Keratinocyte (primary cell): ENCODE measurements around the gene SBNO2. TPM values are rescaled to one million over a fixed set of nuclear protein-coding genes. Genes with fewer than 3 reads are reported as not detected.

ENCODE experiments used
- DNase-seq: peaks from one replicate; pipeline ENCODE4 v3.0.0-alpha.2; 2011; ENCODE audit warnings: low read depth, missing footprints, low spot score
- FAIRE-seq: peaks from 2 replicates; lab custom pipeline; 2011; peaks lifted over from hg19 to GRCh38; lab: Jason Lieb, UNC
- H2AFZ ChIP-seq: 2 replicates; pipeline ENCODE4 v1.6.0; 2012; ENCODE audit warnings: low read length, control low read depth, inconsistent platforms; ENCODE audit not compliant: control insufficient read depth
- H3K27ac ChIP-seq: 2 replicates; pipeline ENCODE4 v1.5.1; 2011; ENCODE audit warnings: low read length; ENCODE audit not compliant: control insufficient read depth, insufficient read depth
- H3K27me3 ChIP-seq: 3 replicates; pipeline ENCODE4 v1.6.0; 2011; ENCODE audit warnings: low read length; ENCODE audit not compliant: control insufficient read depth, insufficient read depth; ENCODE audit errors: extremely low read depth
- H3K36me3 ChIP-seq, 2 experiments: 2 replicates in 1 of 2; 3 replicates in 1 of 2; pipeline ENCODE4 v1.5.1; 2011; ENCODE audit warnings: low read length in 2 of 2, mild to moderate bottlenecking in 1 of 2; ENCODE audit not compliant: control insufficient read depth in 2 of 2, insufficient read depth in 2 of 2; ENCODE audit errors: extremely low read depth in 1 of 2
- H3K4me1 ChIP-seq: 3 replicates; pipeline ENCODE4 v1.5.1; 2011; ENCODE audit warnings: low read length; ENCODE audit not compliant: control insufficient read depth, insufficient read depth; ENCODE audit errors: extremely low read depth
- H3K4me2 ChIP-seq: 3 replicates; pipeline ENCODE4 v1.6.0; 2011; ENCODE audit warnings: low read depth, low read length; ENCODE audit not compliant: control insufficient read depth, insufficient read depth; ENCODE audit errors: extremely low read depth
- H3K4me3 ChIP-seq, 3 experiments: fragments of 200-600 bp in 1 of 3; sonication (generic) in 1 of 3; 2 replicates in 2 of 3; 3 replicates in 1 of 3; pipeline ENCODE4 v1.5.1; 2011 to 2016; ENCODE audit warnings: low read length in 3 of 3, mild to moderate bottlenecking in 3 of 3, control low read depth in 2 of 3, inconsistent platforms in 1 of 3, low read depth in 1 of 3, mixed read lengths in 1 of 3, mixed run types in 1 of 3, moderate library complexity in 1 of 3; ENCODE audit not compliant: control insufficient read depth in 2 of 3, insufficient read depth in 2 of 3; ENCODE audit errors: extremely low read depth in 1 of 3
- H3K79me2 ChIP-seq: 2 replicates; pipeline ENCODE4 v1.6.0; 2012; ENCODE audit warnings: low read length; ENCODE audit not compliant: control insufficient read depth, insufficient read depth
- H3K9ac ChIP-seq: 3 replicates; pipeline ENCODE4 v1.6.0; 2011; ENCODE audit warnings: low read length; ENCODE audit not compliant: control insufficient read depth, insufficient read depth; ENCODE audit errors: extremely low read depth
- H3K9me1 ChIP-seq: 3 replicates; pipeline ENCODE4 v1.6.0; 2011; ENCODE audit warnings: low read length; ENCODE audit not compliant: control insufficient read depth, insufficient read depth; ENCODE audit errors: extremely low read depth
- H3K9me3 ChIP-seq: 2 replicates; pipeline ENCODE4 v1.5.1; 2012; ENCODE audit warnings: low read depth, low read length; ENCODE audit not compliant: control insufficient read depth
- H4K20me1 ChIP-seq: 3 replicates; pipeline ENCODE4 v1.6.0; 2011; ENCODE audit warnings: low read length; ENCODE audit not compliant: control insufficient read depth, insufficient read depth; ENCODE audit errors: extremely low read depth
- CTCF ChIP-seq, 3 experiments: IDR thresholded peaks in 1 of 3; conservative IDR thresholded peaks in 1 of 3; optimal IDR thresholded peaks in 1 of 3; 2 replicates in 2 of 3; 3 replicates in 1 of 3; pipeline versions ENCODE3 to v1.5.1; 2011; ENCODE audit warnings: low read length in 3 of 3, mild to moderate bottlenecking in 3 of 3, moderate library complexity in 2 of 3, control low read depth in 1 of 3, inconsistent platforms in 1 of 3; ENCODE audit not compliant: insufficient read depth in 2 of 3; ENCODE audit errors: extremely low read depth in 1 of 3
- EZH2 ChIP-seq: IDR thresholded peaks from one replicate; pipeline ENCODE4 v1.6.1; 2012; ENCODE audit warnings: inconsistent platforms, mild to moderate bottlenecking, low read length, moderate library complexity
- dilution Hi-C: fragments of 300-500 bp; cut with MboI; formaldehyde crosslinking; loops from one replicate; pipeline ENCODE4 v1.7.0; 2020; ENCODE audit warnings: low sequenced_read_pairs; ENCODE audit not compliant: extremely low pct_ligation_motif_present
- polyA plus RNA-seq, 5 experiments: library from polyadenylated mRNA; depleted of rRNA in 3 of 5; stranded (reverse) in 3 of 5; stranded (forward) in 1 of 5; unstranded in 1 of 5; fragments of >200 nt; gene quantifications; 1 replicate in 1 of 5; 2 replicates in 3 of 5; 3 replicates in 1 of 5; pipeline versions ENCODE4 v1.2.1 to v1.2.3, GENCODE V29; 2011 to 2012; ENCODE audit warnings: missing spikeins in 2 of 5, low read depth in 1 of 5, low replicate concordance in 1 of 5

The SBNO2 gene
- polyA plus RNA-seq, 1 donor (not counting 4 experiments of a cell fraction or from before 2014, with no cell fraction given): 10.9 TPM

GRCh38 chr19:1125601-1126467, 48.2 kb downstream of the SBNO2 start:
- H3K9ac ChIP-seq: no peak overlapping the region
- H3K9me1 ChIP-seq: no peaks in the 10 kb centered on the region
- H3K36me3 ChIP-seq: peaks cover 37 to 38% of the 10 kb centered on the region in 2 experiments
- no peak overlapping the region for H3K27ac ChIP-seq
- H3K27me3 ChIP-seq: no peaks in the 10 kb centered on the region
- DNase-seq (no peak), FAIRE-seq (no peak)
- no peak overlapping the region for H2AFZ ChIP-seq
- no peak overlapping the region for H3K4me2 ChIP-seq
- peaks cover 32% of the 10 kb centered on the region for H3K79me2 ChIP-seq
- H3K4me1 ChIP-seq: peaks cover 4% of the 10 kb centered on the region
- peaks cover 6% of the 10 kb centered on the region for H4K20me1 ChIP-seq
- H3K9me3 ChIP-seq: no peaks in the 10 kb centered on the region
- H3K4me3 ChIP-seq: no peak overlapping the region
- dilution Hi-C loops: no loop called here
- TF ChIP-seq EZH2 (no peak), CTCF (optimal IDR thresholded peaks at IDR 0.05 in 1 of 3, IDR thresholded peaks at IDR 0.05 in 1 of 3, conservative IDR thresholded peaks at IDR 0.05 in 1 of 3; ENCODE audit: extremely low read depth in 1 of 3, insufficient read depth in 2 of 3, low read length in 3 of 3) (no peak)

- H3K4me3 ChIP-seq: no peak overlapping the region
- H2AFZ ChIP-seq: no peak overlapping the region
- no peak for TF ChIP-seq EZH2
- no peak for TF ChIP-seq CTCF (optimal IDR thresholded peaks at IDR 0.05 in 1 of 3, IDR thresholded peaks at IDR 0.05 in 1 of 3, conservative IDR thresholded peaks at IDR 0.05 in 1 of 3; ENCODE audit: extremely low read depth in 1 of 3, insufficient read depth in 2 of 3, low read length in 3 of 3)
- H3K4me2 ChIP-seq: no peak overlapping the region
- H3K9me3 ChIP-seq: no peaks in the 10 kb centered on the region
- no peaks in the 10 kb centered on the region for H3K4me1 ChIP-seq
- H3K36me3 ChIP-seq: peaks cover 40 to 50% of the 10 kb centered on the region in 2 experiments
- DNase-seq (no peak), FAIRE-seq (no peak)
- no peaks in the 10 kb centered on the region for H3K27me3 ChIP-seq
- no peak overlapping the region for H3K27ac ChIP-seq
- peaks cover 4% of the 10 kb centered on the region for H4K20me1 ChIP-seq
- no peak overlapping the region for H3K9ac ChIP-seq
- no peaks in the 10 kb centered on the region for H3K9me1 ChIP-seq
- peaks cover 14% of the 10 kb centered on the region for H3K79me2 ChIP-seq
- dilution Hi-C loops: no loop called here
Measured at GRCh38 chr19:1123885-1124677, 50.0 kb downstream of the SBNO2 start.
